Measurements from ENCODE around the gene CDC42BPB.
"Not testable (repeated sequence)": the region's sequence is repeated elsewhere in the genome, so short reads cannot be mapped to it uniquely, and the experiment has no call there.

CDC42BPB gene

DNA sequence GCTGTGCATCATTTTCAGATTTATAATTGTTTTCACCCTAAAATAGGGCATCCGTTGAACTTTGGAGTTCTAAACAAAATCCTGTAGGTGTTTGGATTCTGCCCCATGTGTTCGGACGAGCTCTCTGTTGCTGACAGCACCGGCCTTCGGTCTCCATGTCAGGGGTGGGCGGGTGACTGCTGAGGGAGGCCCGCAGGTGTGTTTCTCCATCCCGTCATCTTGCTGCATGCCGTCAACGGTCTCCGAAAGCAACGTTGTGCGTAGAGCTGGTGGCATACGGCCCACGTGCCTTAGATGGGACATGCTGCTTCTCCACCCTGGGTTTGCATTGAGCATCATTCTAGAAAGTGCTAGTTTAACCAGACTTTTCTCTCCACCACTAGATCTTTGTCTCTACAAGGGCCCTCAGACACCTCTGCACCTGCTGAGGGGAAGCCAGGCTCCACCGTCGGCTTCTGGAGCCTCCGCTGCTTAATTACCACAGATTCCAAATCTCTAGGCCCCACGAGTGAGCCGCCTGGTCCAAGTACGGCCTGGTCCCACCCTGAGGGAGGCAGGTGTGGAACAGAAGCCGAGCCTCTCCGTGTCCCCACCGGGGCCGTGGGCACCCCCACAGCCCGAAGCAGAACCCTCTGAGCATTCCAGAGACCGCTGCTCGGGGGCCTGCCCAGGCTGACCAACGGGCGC, 150.6 kb downstream of the CDC42BPB start:
- no peak for DNase-seq (ENCODE audit: low read depth in 4 of 4, low spot score in 1 of 4)

DNA sequence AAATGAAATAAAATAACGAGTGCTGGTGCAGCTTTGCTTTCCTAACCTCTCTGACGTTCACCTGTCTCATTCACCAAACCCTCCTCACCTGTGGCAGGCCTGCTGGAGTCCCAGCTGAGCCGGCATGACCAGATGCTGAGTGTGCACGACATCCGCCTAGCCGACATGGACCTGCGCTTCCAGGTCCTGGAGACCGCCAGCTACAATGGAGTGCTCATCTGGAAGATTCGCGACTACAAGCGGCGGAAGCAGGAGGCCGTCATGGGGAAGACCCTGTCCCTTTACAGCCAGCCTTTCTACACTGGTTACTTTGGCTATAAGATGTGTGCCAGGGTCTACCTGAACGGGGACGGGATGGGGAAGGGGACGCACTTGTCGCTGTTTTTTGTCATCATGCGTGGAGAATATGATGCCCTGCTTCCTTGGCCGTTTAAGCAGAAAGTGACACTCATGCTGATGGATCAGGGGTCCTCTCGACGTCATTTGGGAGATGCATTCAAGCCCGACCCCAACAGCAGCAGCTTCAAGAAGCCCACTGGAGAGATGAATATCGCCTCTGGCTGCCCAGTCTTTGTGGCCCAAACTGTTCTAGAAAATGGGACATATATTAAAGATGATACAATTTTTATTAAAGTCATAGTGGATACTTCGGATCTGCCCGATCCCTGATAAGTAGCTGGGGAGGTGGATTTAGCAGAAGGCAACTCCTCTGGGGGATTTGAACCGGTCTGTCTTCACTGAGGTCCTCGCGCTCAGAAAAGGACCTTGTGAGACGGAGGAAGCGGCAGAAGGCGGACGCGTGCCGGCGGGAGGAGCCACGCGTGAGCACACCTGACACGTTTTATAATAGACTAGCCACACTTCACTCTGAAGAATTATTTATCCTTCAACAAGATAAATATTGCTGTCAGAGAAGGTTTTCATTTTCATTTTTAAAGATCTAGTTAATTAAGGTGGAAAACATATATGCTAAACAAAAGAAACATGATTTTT, 151.9 kb downstream of the CDC42BPB start:
- no peak for DNase-seq (ENCODE audit: low read depth in 4 of 4, low spot score in 1 of 4)

- DNase-seq (ENCODE audit: low read depth in 4 of 4, low spot score in 1 of 4): no peak
Observed at GRCh38 chr14:102903889-102904512, 153.3 kb downstream of the CDC42BPB start.

- DNase-seq (ENCODE audit: low read depth in 4 of 4, low spot score in 1 of 4): no peak
Observed at GRCh38 chr14:102903248-102903888, 154.0 kb downstream of the CDC42BPB start.

DNA sequence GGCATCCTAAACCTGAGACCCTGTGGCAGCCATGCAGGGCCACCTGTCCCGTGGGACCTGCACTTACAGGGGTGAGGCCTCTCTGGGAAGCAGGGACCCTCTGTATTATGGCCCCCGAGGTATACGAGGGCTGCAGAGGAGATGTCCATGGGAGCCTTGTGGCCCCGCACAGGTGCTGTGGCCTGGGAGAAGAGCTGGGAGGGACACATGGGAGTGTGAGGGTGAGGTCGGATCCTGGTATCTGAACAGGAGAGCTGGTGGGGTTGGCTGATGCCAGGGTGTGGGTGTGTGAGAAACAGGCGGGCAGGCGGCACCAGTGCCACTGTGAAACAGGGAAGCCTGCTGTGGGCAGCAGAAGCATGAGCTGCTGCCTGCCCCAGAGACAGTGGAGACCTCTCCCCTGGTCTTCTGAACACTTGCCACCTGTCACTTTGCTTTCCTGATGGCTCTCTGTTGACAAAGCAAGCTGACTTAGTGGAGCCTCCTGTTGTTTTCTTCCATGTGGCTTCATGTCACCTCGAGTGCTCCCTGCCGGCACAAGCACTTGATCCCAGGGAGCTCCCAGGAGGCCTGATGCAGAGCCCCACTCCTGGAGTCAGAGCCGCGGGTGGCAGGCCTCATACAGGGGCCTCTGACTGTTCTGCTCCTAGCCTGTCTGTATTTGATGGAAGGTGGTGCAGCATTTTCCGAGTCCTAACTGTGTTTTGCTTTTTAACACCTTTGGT, 154.7 kb downstream of the CDC42BPB start:
- no peak for DNase-seq (ENCODE audit: low read depth in 4 of 4, low spot score in 1 of 4)

GRCh38 chr14:102902086-102902485, 155.3 kb downstream of the CDC42BPB start:
- DNase-seq (ENCODE audit: low read depth in 4 of 4, low spot score in 1 of 4): no peak

- no peak for DNase-seq (ENCODE audit: low read depth in 4 of 4, low spot score in 1 of 4)
Observed at GRCh38 chr14:102901633-102902032, 155.7 kb downstream of the CDC42BPB start.

- DNase-seq (ENCODE audit: low read depth in 4 of 4, low spot score in 1 of 4): no peak
Observed at GRCh38 chr14:102900631-102901571, 156.4 kb downstream of the CDC42BPB start.

- DNase-seq (ENCODE audit: low read depth in 4 of 4, low spot score in 1 of 4): no peak
Observed at GRCh38 chr14:102899516-102899900, 157.8 kb downstream of the CDC42BPB start.

DNA sequence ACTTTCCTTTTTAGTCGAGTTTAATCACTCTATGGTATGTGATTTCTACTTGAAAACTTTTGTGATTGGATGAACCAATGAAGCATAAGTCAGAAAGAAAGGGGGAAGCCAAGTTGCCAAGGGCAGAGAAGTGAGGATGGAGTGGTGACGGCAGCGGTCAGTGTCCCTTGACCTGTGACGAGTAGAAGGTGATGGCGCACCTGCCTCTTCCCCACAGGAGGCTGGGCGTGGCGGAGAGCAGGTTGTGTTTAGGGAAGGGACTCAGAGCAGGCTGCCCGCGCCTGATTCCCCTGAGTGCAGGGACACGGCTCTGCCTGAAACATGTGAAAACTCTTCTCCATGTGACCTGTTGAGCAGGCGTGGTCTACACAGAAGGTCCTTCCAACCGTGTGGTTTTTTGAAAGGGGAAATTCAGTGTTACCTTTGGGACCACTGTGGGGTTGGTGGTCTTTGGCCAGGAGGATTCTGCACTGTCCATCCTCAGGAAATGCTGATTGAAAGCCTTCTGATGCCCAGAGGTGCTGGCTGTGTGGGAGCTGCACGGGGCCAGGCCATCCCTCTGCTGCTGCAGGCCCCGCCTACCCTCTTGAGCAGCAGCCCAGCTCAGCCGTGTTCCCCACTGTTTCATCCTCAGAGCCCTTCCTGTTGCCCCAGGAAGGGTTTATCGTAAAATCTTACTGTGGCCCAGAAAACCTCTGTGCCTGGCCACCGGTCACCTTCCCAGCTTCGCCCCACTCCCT, 158.4 kb downstream of the CDC42BPB start:
- no peak for DNase-seq (ENCODE audit: low read depth in 4 of 4, low spot score in 1 of 4)

- DNase-seq (ENCODE audit: low read depth in 4 of 4, low spot score in 1 of 4): no peak
Observed at GRCh38 chr14:102898298-102898697, 159.1 kb downstream of the CDC42BPB start.

DNA sequence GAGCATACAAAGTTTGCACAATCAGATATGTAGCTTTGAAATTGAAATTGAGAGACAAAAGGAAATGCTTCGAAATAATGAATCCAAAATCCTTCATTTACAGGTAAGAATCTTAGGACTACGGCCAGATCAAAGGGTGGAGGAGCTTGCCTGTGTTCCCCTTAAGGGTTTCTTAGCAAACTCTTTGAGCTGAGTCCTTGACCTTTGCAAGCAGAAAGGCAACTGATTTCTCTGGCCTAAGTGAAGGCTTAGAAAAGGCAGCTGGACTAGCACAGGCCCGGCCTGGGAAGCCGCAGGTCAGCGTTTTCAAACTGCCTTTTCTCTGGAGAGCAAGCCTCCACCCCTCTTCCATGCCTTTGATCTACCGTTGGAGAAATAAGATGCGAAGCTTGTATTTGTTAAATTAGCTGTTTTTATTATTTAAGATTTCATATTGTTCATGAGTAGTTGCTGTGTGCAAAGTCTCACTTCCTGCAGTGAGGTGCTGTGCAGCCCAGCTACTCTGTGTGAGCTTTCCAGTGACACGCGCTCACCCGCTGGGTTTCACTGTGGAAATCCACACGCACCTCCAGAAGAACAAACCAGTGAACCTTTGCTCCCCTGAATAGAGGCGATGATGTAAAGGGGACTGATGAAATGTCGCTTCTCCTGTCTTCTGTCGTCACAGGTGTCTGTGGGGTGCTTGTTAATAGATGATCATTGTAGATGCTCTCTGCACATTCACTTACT, 159.9 kb downstream of the CDC42BPB start:
- no peak for DNase-seq (ENCODE audit: low read depth in 4 of 4, low spot score in 1 of 4)

DNA sequence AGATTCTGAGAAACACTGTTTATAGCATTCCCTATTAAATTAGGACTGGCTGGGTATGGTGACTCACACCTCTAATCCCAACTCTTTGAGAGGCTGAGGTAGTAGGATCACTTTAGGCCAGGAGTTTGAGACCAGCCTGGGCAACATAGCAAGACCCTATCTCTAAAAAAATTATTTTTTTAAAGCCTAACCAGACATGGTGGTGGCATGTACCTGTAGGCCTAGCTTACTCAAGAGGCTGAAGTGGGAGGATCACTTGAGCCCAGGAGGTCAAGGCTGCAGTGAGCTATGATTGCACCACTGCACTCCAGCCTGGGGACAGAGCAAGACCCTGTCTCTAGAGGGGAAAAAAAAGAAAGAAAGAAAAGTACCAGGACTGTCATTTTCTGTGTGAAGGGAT, 160.6 kb downstream of the CDC42BPB start:
- DNase-seq (ENCODE audit: low read depth in 4 of 4, low spot score in 1 of 4): not testable (repeated sequence)

GRCh38 chr14:102893452-102893851, 163.9 kb downstream of the CDC42BPB start:
- no peak for DNase-seq (ENCODE audit: low read depth in 4 of 4, low spot score in 1 of 4)

DNA sequence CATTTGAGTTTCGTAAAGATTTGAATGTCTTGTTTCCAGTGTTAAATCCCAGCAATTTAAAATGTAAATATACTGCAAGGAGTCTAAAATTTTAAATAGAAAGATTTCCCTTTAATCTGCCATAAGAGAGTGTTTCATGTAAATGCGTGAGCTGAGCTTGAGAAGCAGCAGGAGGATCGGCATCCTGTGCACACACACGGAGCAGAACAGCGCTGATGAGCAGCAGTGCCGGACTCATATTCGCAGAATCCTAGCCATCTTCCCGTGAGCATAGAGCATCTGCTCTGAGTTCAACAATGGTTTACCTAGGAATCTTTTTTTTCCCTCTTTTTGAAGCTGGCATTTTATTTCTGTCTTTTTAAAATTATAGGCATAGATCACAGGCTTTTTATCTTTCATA, 164.7 kb downstream of the CDC42BPB start:
- DNase-seq (ENCODE audit: low read depth in 4 of 4, low spot score in 1 of 4): no peak

DNA sequence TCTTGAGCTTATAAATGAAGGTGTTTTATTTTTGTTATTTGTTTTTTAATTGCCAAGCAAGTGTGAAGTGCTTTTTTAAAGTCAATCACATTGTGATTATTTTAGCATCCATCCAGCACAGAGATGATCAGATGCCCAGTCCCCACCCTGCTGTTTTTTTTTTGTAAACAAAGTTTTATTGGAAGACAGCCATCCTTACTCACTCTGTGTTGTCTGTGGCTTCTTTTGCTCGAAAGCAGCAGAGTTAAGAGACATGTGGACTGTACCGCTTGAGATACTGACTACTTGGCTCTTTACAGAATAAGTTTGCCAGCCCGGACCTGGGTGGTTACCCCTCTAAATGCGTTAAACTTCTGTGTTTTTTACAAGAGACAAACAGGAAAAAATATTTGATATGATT, 165.8 kb downstream of the CDC42BPB start:
- DNase-seq (ENCODE audit: low read depth in 4 of 4, low spot score in 1 of 4): no peak

DNA sequence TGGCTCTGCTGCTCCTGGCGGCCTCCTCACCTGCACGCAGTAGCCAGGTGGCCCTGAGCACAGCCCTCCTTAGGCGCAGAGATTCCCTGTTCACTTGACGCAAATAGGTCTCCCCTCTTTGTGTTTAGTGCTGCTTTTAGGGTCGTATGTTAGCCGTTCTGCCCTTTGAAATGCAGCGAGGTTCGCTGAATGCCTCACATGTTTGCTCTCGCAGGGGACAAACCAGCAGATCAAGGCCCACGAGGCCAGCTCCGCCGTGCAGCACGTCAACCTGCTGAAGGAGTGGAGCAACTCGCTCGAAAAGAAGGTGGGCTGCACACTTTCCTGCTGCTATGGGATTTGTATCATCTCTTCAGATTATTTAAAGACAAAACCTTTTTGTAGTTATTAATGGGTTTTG, 166.2 kb downstream of the CDC42BPB start:
- no peak for DNase-seq (ENCODE audit: low read depth in 4 of 4, low spot score in 1 of 4)

DNA sequence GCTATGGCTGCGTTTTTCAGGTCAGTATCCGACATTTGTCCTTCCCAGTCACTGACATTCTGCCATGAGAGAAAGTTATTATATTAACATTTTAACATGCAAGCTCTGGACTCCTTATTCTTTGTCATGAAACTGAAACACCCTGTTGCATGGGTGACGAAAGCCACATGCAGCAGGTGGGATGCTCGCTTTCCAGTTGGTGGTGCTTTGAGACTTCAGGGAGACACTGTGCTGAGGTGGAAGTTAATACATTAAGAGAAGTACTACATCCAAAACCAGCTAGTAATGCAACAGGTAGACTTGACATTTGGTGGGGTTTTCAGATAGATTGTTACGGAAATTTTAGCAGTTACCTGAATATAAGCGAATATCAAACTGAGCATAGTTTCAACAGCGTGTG, 167.7 kb downstream of the CDC42BPB start:
- DNase-seq (ENCODE audit: low read depth in 4 of 4, low spot score in 1 of 4): no peak
